HG03066 (cell line): ENCODE results near the gene CIAPIN1.

Source experiments
- ATAC-seq: cut with Tn5 transposase; IDR thresholded peaks from one replicate; pipeline ENCODE4 v1.9.1; 2021; ENCODE audit warnings: low read depth; ENCODE audit not compliant: unreplicated experiment

CIAPIN1 gene

GRCh38 chr16:57384248-57385070 lies 62.7 kb downstream of the CIAPIN1 start:
- no peak for ATAC-seq

- no peak for ATAC-seq
These were observed 63.6 kb downstream of the CIAPIN1 start for GRCh38 chr16:57383276-57384247.

- ATAC-seq: no peak
These were observed 64.5 kb downstream of the CIAPIN1 start for GRCh38 chr16:57382535-57383275.

- ATAC-seq: no peak
These were observed 65.2 kb downstream of the CIAPIN1 start for GRCh38 chr16:57381791-57382534.

GRCh38 chr16:57380671-57381462 lies 66.3 kb downstream of the CIAPIN1 start:
- ATAC-seq: no peak

- no peak for ATAC-seq
These were observed 67.6 kb downstream of the CIAPIN1 start for GRCh38 chr16:57379579-57379978.
